Ishikawa (cell line): ENCODE data around the gene DPYSL3.

Experiments
- CEBPB ChIP-seq: IDR thresholded peaks from 2 replicates; pipeline ENCODE4 v1.6.1; 2012
- CREB1 ChIP-seq: IDR thresholded peaks from 2 replicates; pipeline ENCODE4 v1.6.1; 2012; ENCODE audit warnings: low read depth
- EGR1 ChIP-seq: IDR thresholded peaks from 2 replicates; pipeline ENCODE4 v1.6.1; 2012
- EP300 ChIP-seq: IDR thresholded peaks from 2 replicates; pipeline ENCODE4 v1.6.1; 2012; ENCODE audit warnings: borderline replicate concordance
- FOXM1 ChIP-seq: IDR thresholded peaks from 2 replicates; pipeline ENCODE4 v1.6.1; 2012; ENCODE audit warnings: low read depth, borderline replicate concordance
- NFIC ChIP-seq: IDR thresholded peaks from 2 replicates; pipeline ENCODE4 v1.6.1; 2012
- RAD21 ChIP-seq: IDR thresholded peaks from 2 replicates; pipeline ENCODE4 v1.6.1; 2012; ENCODE audit warnings: low read depth
- TAF1 ChIP-seq: IDR thresholded peaks from 2 replicates; pipeline ENCODE4 v1.6.1; 2012; ENCODE audit warnings: low read depth, mild to moderate bottlenecking
- TCF12 ChIP-seq: IDR thresholded peaks from 2 replicates; pipeline ENCODE4 v1.6.1; 2012; ENCODE audit warnings: low read depth
- TEAD4 ChIP-seq: IDR thresholded peaks from 2 replicates; pipeline ENCODE4 v1.6.1; 2012
- YY1 ChIP-seq: IDR thresholded peaks from 2 replicates; pipeline ENCODE4 v1.6.1; 2012; ENCODE audit warnings: low read depth
- ZBTB7A ChIP-seq: IDR thresholded peaks from 2 replicates; pipeline ENCODE4 v1.6.1; 2012; ENCODE audit warnings: low read depth
- TF ChIP-seq, protein P1 (sequence below): IDR thresholded peaks from 2 replicates; pipeline ENCODE4 v1.6.1; 2012
- TF ChIP-seq, protein P2 (sequence below): IDR thresholded peaks from 2 replicates; pipeline ENCODE4 v1.6.1; 2012; ENCODE audit warnings: low read depth, mild to moderate bottlenecking
- TF ChIP-seq, protein P3 (sequence below): IDR thresholded peaks from 2 replicates; pipeline ENCODE4 v1.6.1; 2012

Gene DPYSL3

DNA sequence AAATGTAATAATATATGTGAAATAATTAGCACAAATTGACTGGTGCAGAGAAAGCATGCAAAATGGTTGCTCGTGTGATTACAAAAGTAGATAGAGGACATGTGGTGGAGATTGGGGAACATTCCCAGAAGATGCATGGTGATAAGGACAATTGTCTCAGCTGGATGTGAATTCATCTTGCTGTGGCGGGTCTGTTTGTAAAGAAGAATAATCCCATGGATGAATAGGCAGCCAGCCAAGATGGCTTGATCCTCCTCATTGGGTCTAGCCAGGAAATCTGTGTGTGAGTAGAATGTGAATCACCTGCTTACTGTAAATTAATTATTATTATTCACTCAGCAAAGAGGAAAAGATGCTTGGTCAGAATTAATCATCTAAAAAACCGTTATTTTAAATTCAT, 12.6 kb upstream of the DPYSL3 start:
- TF ChIP-seq ZBTB7A: no peak
- TF ChIP-seq CEBPB: no peak
- TF ChIP-seq TCF12: no peak
- TF ChIP-seq EP300: no peak
- TF ChIP-seq YY1: no peak
- TF ChIP-seq, protein P1, sequence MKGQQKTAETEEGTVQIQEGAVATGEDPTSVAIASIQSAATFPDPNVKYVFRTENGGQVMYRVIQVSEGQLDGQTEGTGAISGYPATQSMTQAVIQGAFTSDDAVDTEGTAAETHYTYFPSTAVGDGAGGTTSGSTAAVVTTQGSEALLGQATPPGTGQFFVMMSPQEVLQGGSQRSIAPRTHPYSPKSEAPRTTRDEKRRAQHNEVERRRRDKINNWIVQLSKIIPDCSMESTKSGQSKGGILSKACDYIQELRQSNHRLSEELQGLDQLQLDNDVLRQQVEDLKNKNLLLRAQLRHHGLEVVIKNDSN: no peak
- no peak for TF ChIP-seq TEAD4

DNA sequence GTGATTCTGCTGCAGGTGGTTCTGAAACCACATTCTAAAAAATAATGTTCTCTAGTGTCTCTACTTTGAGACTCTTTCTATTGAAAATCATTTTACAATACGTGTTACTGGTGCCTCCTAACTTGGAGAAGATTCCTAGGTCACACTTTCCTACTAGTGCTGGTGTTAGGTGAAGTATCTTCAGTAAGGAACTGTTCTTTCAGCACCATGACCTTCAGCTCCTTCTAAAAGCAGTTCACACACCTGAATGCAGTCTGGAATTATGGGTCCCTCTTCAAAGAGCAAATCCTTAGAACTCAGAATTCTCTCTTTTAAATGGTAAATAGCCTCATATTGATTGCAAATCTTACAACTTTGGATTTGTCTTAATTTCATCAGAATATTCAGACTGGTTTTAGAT, 10.6 kb upstream of the DPYSL3 start:
- TF ChIP-seq NFIC (no peak), TEAD4 (no peak)
- TF ChIP-seq, protein P2, sequence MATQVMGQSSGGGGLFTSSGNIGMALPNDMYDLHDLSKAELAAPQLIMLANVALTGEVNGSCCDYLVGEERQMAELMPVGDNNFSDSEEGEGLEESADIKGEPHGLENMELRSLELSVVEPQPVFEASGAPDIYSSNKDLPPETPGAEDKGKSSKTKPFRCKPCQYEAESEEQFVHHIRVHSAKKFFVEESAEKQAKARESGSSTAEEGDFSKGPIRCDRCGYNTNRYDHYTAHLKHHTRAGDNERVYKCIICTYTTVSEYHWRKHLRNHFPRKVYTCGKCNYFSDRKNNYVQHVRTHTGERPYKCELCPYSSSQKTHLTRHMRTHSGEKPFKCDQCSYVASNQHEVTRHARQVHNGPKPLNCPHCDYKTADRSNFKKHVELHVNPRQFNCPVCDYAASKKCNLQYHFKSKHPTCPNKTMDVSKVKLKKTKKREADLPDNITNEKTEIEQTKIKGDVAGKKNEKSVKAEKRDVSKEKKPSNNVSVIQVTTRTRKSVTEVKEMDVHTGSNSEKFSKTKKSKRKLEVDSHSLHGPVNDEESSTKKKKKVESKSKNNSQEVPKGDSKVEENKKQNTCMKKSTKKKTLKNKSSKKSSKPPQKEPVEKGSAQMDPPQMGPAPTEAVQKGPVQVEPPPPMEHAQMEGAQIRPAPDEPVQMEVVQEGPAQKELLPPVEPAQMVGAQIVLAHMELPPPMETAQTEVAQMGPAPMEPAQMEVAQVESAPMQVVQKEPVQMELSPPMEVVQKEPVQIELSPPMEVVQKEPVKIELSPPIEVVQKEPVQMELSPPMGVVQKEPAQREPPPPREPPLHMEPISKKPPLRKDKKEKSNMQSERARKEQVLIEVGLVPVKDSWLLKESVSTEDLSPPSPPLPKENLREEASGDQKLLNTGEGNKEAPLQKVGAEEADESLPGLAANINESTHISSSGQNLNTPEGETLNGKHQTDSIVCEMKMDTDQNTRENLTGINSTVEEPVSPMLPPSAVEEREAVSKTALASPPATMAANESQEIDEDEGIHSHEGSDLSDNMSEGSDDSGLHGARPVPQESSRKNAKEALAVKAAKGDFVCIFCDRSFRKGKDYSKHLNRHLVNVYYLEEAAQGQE: peak; percentile 62; the same call in 1 of the 2 replicates

DNA sequence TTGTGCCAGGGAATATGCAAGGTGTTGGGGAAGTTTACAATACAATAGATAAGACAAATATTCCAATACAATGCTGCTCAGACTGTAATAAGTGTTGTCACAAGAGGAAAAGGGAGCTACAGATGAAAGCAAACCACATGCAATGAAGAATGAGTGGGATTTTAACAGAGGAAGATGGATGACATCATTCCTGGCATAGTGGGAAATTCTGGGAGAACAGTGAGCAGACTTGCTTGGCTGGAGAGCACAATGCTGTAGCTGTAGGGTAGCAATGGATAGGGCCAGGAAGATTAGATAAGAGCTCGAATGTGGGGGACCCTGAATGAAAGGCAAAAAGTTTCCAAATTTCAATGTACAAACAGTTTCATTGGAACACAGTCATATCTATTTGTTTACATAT, 9.5 kb upstream of the DPYSL3 start:
- TF ChIP-seq TCF12 (no peak), TAF1 (no peak), EGR1 (no peak), EP300 (no peak)
- TF ChIP-seq, protein P3, sequence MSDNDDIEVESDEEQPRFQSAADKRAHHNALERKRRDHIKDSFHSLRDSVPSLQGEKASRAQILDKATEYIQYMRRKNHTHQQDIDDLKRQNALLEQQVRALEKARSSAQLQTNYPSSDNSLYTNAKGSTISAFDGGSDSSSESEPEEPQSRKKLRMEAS: no peak

DNA sequence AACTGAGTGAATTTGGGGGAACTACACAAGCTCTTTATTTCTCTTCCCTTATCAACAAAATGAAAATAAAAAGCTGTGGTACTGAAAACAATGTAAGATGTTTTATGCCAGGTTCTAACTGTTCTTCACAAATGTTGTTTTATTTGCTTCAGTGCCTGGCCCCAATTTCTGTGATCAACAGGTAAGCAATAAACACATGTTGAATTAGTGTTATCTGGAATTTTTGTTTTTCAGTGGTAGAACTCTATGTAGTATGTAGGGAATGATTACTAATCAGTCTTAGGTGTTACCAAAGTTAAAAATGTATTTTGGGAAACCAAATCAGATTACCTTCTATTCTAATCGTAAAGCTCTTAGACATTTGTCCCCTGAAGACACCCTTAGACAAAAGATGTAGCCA, 7.5 kb upstream of the DPYSL3 start:
- TF ChIP-seq TEAD4 (no peak), EP300 (no peak), RAD21 (no peak), FOXM1 (no peak), NFIC (no peak), CREB1 (no peak), ZBTB7A (no peak), TAF1 (no peak), TCF12 (no peak), EGR1 (no peak), CEBPB (no peak)
- TF ChIP-seq, protein P3: no peak
- TF ChIP-seq, protein P1: no peak
- TF ChIP-seq, protein P2: no peak

DNA sequence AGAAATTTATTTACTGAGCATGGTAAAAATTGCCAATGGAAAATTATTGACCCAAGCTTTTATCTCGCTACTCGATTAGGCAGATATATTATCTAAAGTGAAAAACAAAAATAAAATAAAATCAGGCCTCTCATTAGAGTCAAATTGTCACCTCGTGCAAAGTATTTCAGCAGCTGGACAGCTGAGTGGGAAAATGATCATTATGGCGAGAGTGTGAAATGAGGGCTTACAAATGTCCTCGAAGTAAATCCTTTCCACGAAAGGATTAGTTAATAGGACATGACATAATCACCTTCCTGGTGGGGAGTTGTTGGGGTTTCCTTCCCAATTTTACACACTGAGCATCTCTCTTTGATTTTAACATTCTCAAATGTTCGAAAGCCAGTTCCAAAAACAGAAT, 5.4 kb upstream of the DPYSL3 start:
- TF ChIP-seq ZBTB7A: no peak
- TF ChIP-seq FOXM1: no peak
- TF ChIP-seq, protein P3: no peak
- TF ChIP-seq NFIC: no peak
- TF ChIP-seq, protein P2: peak; percentile 25; the same call in 1 of the 2 replicates
